Activated naive CD8-positive, alpha-beta T cell treated with anti-CD3 and anti-CD28 coated beads for 36 hours (primary cell): ENCODE data around the gene PHC1. TPM values are rescaled to one million over a fixed set of nuclear protein-coding genes. Genes with fewer than 3 reads are reported as not detected.
"Not testable (repeated sequence)": the region's sequence is repeated elsewhere in the genome, so short reads cannot be mapped to it uniquely, and the experiment has no call there.

ENCODE experiments used
- DNase-seq: peaks from one replicate; pipeline ENCODE4 v3.0.0; 2021
- H3K27ac Mint-ChIP-seq: one replicate; pipeline ENCODE4 v1.8.0; 2022; ENCODE audit warnings: mild to moderate bottlenecking, moderate library complexity, mixed read lengths
- H3K27me3 Mint-ChIP-seq: one replicate; pipeline ENCODE4 v1.8.0; 2022; ENCODE audit warnings: mild to moderate bottlenecking, mixed read lengths
- H3K36me3 Mint-ChIP-seq: one replicate; pipeline ENCODE4 v1.8.0; 2021; ENCODE audit warnings: mild to moderate bottlenecking, mixed read lengths
- H3K4me1 Mint-ChIP-seq: one replicate; pipeline ENCODE4 v1.8.0; 2021; ENCODE audit warnings: mixed read lengths
- H3K4me3 Mint-ChIP-seq: one replicate; pipeline ENCODE4 v1.8.0; 2022; ENCODE audit warnings: mild to moderate bottlenecking, moderate library complexity, mixed read lengths
- H3K9me3 Mint-ChIP-seq: one replicate; pipeline ENCODE4 v1.8.0; 2022; ENCODE audit warnings: mixed read lengths
- total RNA-seq, 2 experiments: library from RNA; stranded (reverse); gene quantifications; one replicate each; pipeline ENCODE4 v1.2.3, GENCODE V29; 2021

The PHC1 gene
- total RNA-seq, 2 experiments from 2014 or later = 12.9 to 16.5 TPM

DNA sequence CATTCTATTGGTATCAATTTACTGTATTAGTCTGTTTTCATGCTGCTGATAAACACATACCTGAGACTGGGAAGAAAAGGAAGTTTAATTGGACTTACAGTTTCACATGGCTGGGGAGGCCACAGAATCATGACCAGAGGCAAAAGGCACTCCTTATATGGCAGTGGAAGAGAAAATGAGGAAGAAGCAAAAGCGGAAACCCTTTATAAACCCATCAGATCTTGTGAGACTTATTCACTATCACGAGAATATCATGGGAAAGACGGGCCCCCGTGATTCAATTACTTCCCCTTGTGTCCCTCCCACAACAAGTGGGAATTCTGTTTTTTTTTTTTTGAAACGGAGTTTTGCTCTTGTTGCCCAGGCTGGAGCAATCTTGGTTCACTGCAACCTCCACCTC is 11.6 kb upstream of the PHC1 start:
- not testable (repeated sequence) for H3K4me3 Mint-ChIP-seq, H3K36me3 Mint-ChIP-seq, H3K9me3 Mint-ChIP-seq, DNase-seq, H3K4me1 Mint-ChIP-seq, H3K27me3 Mint-ChIP-seq, H3K27ac Mint-ChIP-seq

DNA sequence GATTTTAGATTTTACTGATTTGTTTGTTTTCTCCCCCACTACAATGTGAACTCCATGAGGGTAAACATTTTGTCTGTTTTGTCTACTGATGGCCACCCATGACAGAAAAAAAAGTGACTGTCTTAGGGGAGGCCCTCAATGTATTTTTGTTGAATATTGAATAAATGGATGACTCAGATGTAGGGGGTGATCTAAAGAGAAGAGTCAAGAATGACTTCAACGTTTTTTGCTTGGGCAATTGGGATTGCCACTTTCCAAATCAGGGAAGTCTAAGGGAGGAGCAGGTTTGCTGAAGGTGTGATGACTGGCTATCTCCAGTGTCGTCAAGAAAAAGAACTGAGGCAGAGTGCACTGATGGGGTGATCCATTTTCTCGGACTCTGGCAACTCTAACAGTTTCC is 10.7 kb upstream of the PHC1 start:
- no peaks in the 10 kb centered on the region for H3K36me3 Mint-ChIP-seq
- H3K4me3 Mint-ChIP-seq = no peak overlapping the region
- H3K27ac Mint-ChIP-seq = no peak overlapping the region
- H3K4me1 Mint-ChIP-seq = peaks cover 3% of the 10 kb centered on the region
- no peaks in the 10 kb centered on the region for H3K27me3 Mint-ChIP-seq
- H3K9me3 Mint-ChIP-seq = no peaks in the 10 kb centered on the region
- DNase-seq = no peak

DNA sequence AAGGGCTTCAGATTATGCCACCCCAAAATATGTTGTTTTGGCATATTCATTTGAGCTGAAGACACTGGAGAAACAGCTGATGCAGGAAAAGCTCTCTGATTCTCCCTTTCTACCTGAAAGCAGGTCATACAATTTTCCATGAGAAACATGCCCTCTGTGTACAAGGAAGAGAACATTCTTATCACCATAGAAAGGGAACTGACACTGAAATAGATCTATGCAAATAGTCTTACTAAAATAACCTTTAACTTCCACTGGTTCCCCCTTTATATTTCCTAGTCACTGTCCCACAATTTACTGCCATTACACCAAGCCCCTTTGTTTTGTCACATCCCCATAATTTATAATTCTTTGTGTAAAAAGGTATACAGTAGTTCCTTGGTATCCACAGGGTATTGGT is 9.6 kb upstream of the PHC1 start:
- H3K27ac Mint-ChIP-seq = no peak overlapping the region
- no peaks in the 10 kb centered on the region for H3K27me3 Mint-ChIP-seq
- H3K4me3 Mint-ChIP-seq = no peak overlapping the region
- no peaks in the 10 kb centered on the region for H3K36me3 Mint-ChIP-seq
- no peaks in the 10 kb centered on the region for H3K9me3 Mint-ChIP-seq
- no peak for DNase-seq
- H3K4me1 Mint-ChIP-seq = peaks cover 3% of the 10 kb centered on the region

DNA sequence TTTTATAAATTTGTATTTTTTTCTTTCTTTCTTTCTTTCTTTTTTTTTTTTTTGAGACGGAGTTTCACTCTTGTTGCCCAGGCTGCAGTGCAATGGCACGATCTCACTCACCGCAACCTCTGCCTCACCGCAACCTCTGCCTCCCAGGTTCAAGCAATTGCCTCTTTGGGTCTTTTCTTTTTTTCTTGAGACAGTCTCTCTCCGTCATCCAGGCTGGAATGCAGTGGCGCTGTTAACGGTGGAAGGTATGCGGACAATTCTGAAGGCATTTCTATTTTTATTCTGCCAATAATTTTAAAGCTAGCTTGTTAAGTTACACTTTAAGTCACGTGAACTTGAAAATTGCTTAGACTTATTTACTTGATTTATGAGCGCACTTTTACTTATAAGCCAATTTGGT is 8.8 kb upstream of the PHC1 start:
- Mint-ChIP-seq H3K36me3 (no peaks in the 10 kb centered on the region), H3K27me3 (no peaks in the 10 kb centered on the region), H3K27ac (no peak overlapping the region), H3K9me3 (no peaks in the 10 kb centered on the region), H3K4me3 (no peak overlapping the region), H3K4me1 (peaks cover 3% of the 10 kb centered on the region)
- no peak for DNase-seq

DNA sequence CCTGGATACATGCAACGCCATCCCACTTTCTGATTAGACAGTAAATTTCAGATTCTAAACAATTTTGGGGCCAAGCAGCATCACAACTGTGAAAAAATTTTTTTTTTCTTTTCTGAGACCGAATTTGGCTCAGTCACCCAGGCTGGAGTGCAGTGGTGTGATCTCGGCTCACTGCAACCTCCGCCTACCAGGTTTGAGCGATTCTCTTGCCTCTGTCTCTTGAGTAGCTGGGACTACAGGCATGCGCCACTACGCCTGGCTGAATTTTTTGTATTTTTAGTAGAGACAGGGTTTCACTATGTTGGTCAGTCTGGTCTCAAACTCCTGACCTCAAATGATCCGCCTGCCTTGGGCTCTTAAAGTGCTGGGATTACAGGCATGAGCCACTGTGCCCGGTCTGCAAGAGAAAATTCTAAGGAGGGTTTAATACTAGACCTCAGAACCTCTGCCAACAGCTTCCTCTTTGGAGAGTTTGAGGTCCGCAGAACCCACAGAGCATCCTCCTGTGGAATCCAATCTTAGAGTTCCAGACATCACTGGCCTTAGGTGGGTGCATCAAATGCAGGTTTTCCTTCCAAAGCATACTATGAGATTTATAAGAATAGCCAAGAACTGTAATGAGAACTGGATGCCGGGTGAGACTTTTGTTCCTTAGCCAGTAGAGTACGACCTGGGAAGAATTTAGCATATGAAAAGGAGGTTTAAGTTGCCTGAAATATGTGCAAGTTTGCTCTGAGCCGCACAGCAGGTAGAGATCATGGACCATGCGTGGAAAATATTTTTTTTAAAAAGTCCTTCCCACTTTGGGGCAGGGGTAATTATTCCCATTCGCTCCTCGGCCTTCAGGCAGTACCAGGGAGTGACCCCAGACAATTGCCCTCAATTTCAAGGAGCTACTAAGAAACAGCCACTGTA is 7.8 kb upstream of the PHC1 start:
- Mint-ChIP-seq H3K4me3 (no peak overlapping the region), H3K27ac (no peak overlapping the region), H3K27me3 (no peaks in the 10 kb centered on the region), H3K4me1 (peaks cover 3% of the 10 kb centered on the region), H3K9me3 (no peaks in the 10 kb centered on the region), H3K36me3 (no peaks in the 10 kb centered on the region)
- no peak for DNase-seq

DNA sequence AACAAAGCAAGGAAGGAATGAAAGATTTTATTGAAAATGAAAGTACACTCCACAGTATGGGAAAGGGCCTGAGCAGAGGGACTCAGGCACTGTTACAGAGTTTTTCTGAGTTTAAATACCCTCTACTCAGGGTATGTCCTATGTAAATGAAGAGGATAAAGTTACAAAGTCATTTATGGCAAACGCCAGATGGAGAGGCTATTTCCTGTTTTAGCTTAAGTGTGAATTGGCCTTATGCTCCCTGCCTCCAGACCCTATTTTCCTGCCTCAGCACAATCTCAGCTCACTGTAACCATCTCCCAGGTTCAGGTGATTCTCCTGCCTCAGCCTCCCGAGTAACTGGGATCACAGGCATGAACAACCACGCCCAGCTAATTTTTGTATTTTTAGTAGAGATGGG is 6.8 kb upstream of the PHC1 start:
- Mint-ChIP-seq H3K4me3 (no peak overlapping the region), H3K36me3 (no peaks in the 10 kb centered on the region), H3K4me1 (peaks cover 3% of the 10 kb centered on the region), H3K27ac (no peak overlapping the region), H3K9me3 (no peaks in the 10 kb centered on the region), H3K27me3 (no peaks in the 10 kb centered on the region)
- no peak for DNase-seq

DNA sequence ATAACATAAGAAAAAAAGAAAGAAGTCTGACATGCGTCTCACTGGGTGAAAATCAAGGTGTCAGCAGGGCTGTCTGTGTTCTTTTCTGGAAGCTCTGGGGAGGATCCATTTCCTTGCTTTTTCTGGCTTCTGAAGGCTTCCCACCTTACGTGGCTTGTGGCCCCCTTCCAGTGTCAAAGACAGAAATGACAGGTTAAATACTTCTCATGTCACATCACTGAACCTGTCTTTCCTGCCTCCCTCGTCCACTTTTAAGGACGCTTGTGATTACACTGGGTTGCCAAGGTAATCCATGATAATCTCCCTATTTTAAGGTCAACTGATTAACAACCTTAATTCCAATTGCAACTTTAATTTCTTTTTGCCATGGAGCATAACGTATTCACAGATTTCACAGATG is 4.6 kb upstream of the PHC1 start:
- no peak for DNase-seq
- Mint-ChIP-seq H3K27ac (no peak overlapping the region), H3K9me3 (no peaks in the 10 kb centered on the region), H3K36me3 (no peaks in the 10 kb centered on the region), H3K4me1 (peaks cover 9% of the 10 kb centered on the region), H3K27me3 (no peaks in the 10 kb centered on the region), H3K4me3 (no peak overlapping the region)

DNA sequence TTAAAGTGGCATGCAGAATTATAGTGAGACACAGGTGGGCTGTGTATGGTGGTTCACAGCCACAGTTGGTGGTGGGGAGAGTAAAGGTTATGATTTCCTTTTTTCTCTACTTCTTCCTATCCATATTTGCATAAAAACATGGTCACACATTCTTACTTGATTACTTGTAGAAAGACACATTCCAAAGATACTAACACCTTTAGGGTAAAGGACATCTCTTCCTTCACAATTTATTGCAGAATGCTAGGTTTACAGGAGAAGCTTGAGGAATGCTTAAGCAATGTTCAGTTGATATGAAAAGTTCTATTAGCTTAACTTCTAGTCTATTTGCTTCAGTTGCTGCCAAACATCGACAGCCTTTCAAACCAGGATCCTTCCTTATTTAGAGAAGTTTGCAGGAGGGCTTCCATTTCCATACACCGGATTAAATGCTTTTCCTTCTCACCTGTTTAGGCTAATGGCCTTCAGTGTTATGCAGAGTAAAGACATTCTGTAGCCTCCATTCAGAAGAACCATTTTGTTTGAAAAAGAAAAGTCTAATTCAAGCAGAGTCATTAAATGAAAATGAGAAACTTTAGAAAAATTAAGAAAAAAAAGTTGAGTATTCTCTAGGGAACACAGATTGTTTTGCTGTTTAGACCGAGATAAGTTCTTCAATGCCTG is 2.6 kb upstream of the PHC1 start:
- Mint-ChIP-seq H3K4me1 (peaks cover 9% of the 10 kb centered on the region), H3K27me3 (no peaks in the 10 kb centered on the region), H3K36me3 (no peaks in the 10 kb centered on the region), H3K27ac (no peak overlapping the region), H3K9me3 (no peaks in the 10 kb centered on the region), H3K4me3 (no peak overlapping the region)
- no peak for DNase-seq

DNA sequence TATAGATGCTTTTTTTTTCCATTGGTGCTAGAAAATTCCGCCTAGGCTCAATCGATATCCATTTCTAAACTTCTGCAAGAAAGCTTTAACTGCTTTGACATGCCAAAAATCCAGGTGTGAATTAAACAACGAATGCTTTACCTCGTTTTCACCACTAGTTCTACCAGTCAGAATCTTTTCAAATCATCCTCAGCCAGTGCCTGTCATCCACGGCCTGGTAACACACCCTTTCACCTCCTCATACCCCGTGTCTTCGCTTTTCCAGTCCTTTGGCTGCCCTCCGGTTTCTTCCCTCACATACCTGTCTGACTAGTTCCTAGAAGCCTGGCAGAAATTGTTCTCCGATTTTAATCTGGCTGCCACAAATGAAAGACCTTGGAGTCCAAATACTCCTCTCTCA is 1.4 kb upstream of the PHC1 start:
- H3K27ac Mint-ChIP-seq = no peak overlapping the region
- H3K9me3 Mint-ChIP-seq = no peaks in the 10 kb centered on the region
- H3K36me3 Mint-ChIP-seq = no peaks in the 10 kb centered on the region
- no peak overlapping the region for H3K4me3 Mint-ChIP-seq
- H3K27me3 Mint-ChIP-seq = no peaks in the 10 kb centered on the region
- H3K4me1 Mint-ChIP-seq = peaks cover 9% of the 10 kb centered on the region
- DNase-seq = no peak

DNA sequence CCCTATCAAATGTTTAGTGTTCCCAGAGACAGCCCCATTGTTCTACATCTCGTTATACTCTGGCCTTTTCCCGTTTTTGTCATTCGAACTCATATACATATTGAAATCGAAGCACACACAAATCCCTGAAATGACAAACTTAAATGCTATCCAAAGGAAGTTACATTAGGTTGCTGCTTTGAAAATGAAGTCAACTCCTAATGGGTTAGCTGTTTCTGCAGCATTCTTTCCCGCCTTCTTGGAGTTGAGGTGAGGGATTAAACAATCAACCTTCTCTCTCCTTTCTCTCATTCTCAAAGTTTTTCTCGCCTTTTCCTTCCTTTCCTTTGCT is 642 bp upstream of the PHC1 start:
- Mint-ChIP-seq H3K27ac (peak overlapping the region; percentile 40), H3K27me3 (no peaks in the 10 kb centered on the region)

DNA sequence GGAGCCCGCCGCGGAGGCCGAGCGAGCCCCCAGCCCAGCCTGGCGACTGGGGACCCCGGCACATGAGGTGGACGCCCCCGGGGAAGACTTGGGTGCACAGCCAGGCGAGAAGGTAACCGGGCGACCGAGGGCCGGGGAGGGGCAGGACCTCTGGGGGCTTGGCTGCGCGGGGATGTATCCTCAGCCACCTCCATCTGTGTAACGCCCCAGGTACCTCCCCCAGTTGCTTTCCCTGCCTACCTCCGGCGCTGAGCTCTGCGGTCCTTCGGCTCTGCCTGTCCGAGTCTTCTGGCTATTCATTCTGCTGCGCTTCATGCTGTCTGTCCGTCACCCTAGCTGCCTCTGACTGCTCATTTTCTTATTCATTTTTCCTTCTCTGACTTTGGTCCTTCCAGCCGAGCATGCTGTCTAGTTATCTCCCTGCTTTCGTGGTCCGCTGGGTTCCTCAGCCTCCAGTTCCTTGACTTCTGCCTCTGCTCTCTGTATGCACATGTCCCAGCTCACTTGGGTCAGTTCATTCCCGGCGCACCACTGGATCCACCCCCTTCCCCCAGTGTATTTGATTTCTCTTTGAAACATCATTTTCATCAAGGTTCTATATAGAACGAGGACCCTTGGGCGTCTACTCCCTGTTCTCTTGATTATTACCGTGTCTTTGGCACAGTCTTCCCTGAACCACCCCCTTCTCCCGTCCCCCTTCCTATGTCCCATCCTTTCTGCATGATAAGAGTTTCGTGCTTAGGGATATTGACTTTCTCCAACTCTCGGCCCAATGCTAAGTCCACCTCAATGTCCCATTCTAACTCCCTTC is 612 bp downstream of the PHC1 start:
- Mint-ChIP-seq H3K4me1 (peaks cover 9% of the 10 kb centered on the region), H3K4me3 (no peak overlapping the region), H3K27ac (no peak overlapping the region), H3K36me3 (no peaks in the 10 kb centered on the region), H3K9me3 (no peaks in the 10 kb centered on the region), H3K27me3 (no peaks in the 10 kb centered on the region)
- DNase-seq = peak; percentile 60

More for the DNA sequence above, 642 bp upstream of the PHC1 start:
- Mint-ChIP-seq H3K9me3 (no peaks in the 10 kb centered on the region), H3K4me1 (peaks cover 9% of the 10 kb centered on the region), H3K36me3 (no peaks in the 10 kb centered on the region), H3K4me3 (peak overlapping the region; percentile 83)
- no peak for DNase-seq

DNA sequence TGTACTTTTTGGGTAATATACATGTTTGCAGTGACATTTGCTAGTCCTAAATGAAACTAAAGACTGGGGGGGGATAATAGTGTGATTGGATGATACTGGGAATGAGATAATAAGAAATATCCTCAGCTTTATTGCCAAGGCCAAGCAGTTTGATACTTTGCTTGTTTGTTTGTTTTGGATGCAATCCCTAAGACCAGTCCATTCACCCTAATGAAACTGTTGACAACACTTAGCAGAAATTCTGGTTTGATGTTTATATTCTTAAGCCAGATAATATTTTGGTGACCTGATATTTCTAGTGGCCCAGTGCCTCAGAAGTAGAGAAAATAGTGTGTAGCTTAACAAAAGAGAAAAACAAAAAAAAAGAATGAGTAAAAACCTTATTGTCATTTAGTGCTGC is 1.8 kb downstream of the PHC1 start:
- H3K4me1 Mint-ChIP-seq = peaks cover 9% of the 10 kb centered on the region
- DNase-seq = no peak
- no peaks in the 10 kb centered on the region for H3K36me3 Mint-ChIP-seq
- no peak overlapping the region for H3K27ac Mint-ChIP-seq
- no peak overlapping the region for H3K4me3 Mint-ChIP-seq
- no peaks in the 10 kb centered on the region for H3K27me3 Mint-ChIP-seq
- no peaks in the 10 kb centered on the region for H3K9me3 Mint-ChIP-seq

DNA sequence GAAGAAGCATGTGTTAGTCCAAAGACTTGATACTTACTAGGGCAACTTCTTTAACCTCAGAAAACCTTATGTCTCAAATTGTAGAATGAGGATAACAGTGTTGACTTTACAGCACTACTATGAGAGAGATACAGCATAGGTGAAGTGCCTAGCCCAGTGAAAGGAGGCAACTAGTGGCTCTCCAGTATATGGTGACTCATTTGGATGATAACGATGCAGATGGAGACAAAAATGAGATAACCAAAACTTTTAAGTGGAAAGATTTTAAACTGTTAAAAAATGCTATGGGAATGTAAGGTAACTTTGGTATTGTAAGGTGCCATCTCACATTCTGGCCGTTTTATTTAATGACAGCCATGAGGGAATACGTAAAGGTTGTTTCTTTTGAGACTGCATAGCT is 2.7 kb downstream of the PHC1 start:
- H3K27me3 Mint-ChIP-seq = no peaks in the 10 kb centered on the region
- H3K4me3 Mint-ChIP-seq = no peak overlapping the region
- no peak for DNase-seq
- peaks cover 9% of the 10 kb centered on the region for H3K4me1 Mint-ChIP-seq
- H3K27ac Mint-ChIP-seq = no peak overlapping the region
- no peaks in the 10 kb centered on the region for H3K36me3 Mint-ChIP-seq
- no peaks in the 10 kb centered on the region for H3K9me3 Mint-ChIP-seq

DNA sequence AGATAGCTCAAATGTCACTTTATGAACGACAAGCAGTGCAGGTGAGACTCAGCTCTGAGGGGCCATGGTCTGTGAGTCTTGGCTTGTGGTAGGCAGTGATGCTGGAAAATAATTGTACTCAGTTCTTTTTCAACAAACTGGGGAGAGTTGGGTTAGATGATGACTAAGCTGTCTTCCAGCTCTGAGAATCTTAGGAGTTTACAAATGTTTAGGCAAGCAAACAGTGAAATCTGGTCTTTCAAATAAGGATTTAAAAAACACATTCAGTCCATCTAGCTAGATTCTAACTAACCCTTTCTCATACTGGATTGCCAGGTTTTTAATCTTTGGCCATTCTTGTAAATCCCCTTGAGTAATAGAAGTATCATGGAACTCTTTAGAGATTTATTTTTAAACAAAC is 3.4 kb downstream of the PHC1 start:
- Mint-ChIP-seq H3K9me3 (no peaks in the 10 kb centered on the region), H3K4me1 (peaks cover 9% of the 10 kb centered on the region), H3K36me3 (no peaks in the 10 kb centered on the region), H3K27ac (no peak overlapping the region), H3K4me3 (no peak overlapping the region), H3K27me3 (no peaks in the 10 kb centered on the region)
- DNase-seq = no peak

DNA sequence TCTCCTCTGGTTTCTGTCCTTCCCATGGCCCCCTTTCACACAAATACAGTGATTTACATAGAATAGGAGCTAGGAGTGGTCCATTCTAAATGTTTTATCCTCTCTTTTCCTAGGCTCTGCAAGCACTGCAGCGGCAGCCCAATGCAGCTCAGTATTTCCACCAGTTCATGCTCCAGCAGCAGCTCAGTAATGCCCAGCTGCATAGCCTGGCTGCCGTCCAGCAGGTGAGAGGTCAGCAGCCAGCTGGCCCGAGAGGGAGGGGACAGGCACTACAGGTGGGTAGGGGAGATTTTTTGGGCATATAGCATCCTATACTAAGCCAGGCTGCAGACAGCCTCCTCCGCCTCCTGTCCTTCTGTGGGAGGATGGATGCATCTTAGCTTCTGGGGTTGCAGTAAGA is 5.3 kb downstream of the PHC1 start:
- H3K4me3 Mint-ChIP-seq, H3K27ac Mint-ChIP-seq, H3K27me3 Mint-ChIP-seq, H3K9me3 Mint-ChIP-seq, H3K4me1 Mint-ChIP-seq, DNase-seq, H3K36me3 Mint-ChIP-seq: not testable (repeated sequence)
